ENCODE results near the gene EIF2B1. TPM values are rescaled to one million over a fixed set of nuclear protein-coding genes. Genes with fewer than 3 reads are reported as not detected.
"Not testable (repeated sequence)": the region's sequence is repeated elsewhere in the genome, so short reads cannot be mapped to it uniquely, and the experiment has no call there.

Gene EIF2B1
- total RNA-seq, 1 experiment from 2014 or later = 46.5 TPM

GRCh38 chr12:123608182-123608581 is 25.3 kb downstream of the EIF2B1 start (continued):
- TF ChIP-seq ZNF416 (CRISPR knock-in tag; IDR thresholded peaks at IDR 0.05) (no peak), TEAD1 (CRISPR knock-in tag; IDR thresholded peaks at IDR 0.05) (no peak)
- TF ChIP-seq, protein P1, sequence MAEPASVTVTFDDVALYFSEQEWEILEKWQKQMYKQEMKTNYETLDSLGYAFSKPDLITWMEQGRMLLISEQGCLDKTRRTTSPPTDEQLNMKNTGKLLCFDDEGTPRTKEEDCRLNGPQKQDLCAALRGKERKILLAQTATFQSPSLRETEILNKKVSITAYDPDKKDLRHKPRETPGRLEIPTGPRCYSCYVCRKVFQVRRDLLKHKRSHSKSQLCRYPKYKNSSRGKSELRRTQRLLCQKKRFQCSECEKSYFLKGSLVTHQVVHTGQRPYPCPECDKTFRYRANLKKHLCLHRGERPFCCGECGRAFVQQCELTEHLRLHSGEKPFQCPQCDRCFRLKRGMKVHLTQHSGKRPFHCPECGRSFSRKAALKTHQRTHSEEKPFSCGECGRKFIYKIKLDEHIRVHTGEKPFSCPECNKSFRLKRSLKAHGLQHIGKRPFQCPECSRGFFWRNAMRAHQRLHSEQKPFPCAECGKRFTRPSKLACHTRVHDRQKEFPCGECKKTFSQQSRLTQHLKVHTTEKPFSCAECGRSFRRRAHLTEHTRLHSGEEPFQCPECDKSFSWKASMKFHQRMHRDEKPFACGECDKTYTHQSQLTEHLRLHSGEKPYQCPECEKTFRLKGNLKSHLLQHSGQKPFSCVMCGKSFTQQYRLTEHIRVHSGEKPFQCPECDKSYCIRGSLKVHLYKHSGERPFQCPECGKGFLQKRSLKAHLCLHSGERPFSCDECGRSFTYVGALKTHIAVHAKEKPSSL (CRISPR knock-in tag; conservative IDR thresholded peaks at IDR 0.05) = no peak

DNA sequence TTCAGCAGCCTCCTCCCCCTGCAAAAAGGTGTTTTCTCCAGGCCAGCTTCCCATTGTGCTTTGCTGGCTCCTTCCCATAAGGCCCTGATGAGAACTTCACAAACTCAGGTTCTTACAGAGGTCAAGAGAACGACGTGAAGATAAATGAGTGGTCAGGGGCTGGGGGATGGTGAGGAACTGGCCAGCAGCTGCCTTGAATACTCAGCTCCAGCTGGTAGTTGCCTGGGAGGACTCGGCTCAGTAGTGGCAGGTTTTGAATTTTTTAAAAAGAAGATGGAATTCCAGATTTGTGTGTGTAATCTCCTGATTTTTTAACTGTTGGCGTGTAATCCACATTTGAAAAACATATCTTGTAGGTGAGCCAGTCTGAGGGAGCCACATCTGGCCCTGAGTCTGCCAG is 25.7 kb downstream of the EIF2B1 start:
- Mint-ChIP-seq H3K4me3 (no peak overlapping the region), H3K4me1 (peaks cover 5% of the 10 kb centered on the region), H3K27ac (no peak overlapping the region), H3K27me3 (ENCODE audit: low read depth) (no peaks in the 10 kb centered on the region), H3K36me3 (peaks cover 72% of the 10 kb centered on the region), H3K9me3 (no peaks in the 10 kb centered on the region)
- no peak for DNase-seq (ENCODE audit: low spot score)
- POLR2A ChIA-PET = no interaction called here
- no peak for TF ChIP-seq ZNF138 (CRISPR knock-in tag; conservative IDR thresholded peaks at IDR 0.05)
- TF ChIP-seq CREB1 (CRISPR knock-in tag; IDR thresholded peaks at IDR 0.05) = no peak
- TF ChIP-seq TCF7 (CRISPR knock-in tag; IDR thresholded peaks at IDR 0.05; ENCODE audit: low read depth) = no peak
- TF ChIP-seq, protein P2, sequence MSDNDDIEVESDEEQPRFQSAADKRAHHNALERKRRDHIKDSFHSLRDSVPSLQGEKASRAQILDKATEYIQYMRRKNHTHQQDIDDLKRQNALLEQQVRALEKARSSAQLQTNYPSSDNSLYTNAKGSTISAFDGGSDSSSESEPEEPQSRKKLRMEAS (CRISPR knock-in tag; IDR thresholded peaks at IDR 0.05) = no peak
- no peak for TF ChIP-seq SP1 (CRISPR knock-in tag; conservative IDR thresholded peaks at IDR 0.05)
- TF ChIP-seq, protein P1 (CRISPR knock-in tag; conservative IDR thresholded peaks at IDR 0.05) = no peak
- no peak for TF ChIP-seq HMGA2 (CRISPR knock-in tag; IDR thresholded peaks at IDR 0.05)
- TF ChIP-seq ZNF263 (CRISPR knock-in tag; IDR thresholded peaks at IDR 0.05; ENCODE audit: low read depth) = no peak
- TF ChIP-seq E2F1 (CRISPR knock-in tag; IDR thresholded peaks at IDR 0.05) = no peak
- TF ChIP-seq, protein P3, sequence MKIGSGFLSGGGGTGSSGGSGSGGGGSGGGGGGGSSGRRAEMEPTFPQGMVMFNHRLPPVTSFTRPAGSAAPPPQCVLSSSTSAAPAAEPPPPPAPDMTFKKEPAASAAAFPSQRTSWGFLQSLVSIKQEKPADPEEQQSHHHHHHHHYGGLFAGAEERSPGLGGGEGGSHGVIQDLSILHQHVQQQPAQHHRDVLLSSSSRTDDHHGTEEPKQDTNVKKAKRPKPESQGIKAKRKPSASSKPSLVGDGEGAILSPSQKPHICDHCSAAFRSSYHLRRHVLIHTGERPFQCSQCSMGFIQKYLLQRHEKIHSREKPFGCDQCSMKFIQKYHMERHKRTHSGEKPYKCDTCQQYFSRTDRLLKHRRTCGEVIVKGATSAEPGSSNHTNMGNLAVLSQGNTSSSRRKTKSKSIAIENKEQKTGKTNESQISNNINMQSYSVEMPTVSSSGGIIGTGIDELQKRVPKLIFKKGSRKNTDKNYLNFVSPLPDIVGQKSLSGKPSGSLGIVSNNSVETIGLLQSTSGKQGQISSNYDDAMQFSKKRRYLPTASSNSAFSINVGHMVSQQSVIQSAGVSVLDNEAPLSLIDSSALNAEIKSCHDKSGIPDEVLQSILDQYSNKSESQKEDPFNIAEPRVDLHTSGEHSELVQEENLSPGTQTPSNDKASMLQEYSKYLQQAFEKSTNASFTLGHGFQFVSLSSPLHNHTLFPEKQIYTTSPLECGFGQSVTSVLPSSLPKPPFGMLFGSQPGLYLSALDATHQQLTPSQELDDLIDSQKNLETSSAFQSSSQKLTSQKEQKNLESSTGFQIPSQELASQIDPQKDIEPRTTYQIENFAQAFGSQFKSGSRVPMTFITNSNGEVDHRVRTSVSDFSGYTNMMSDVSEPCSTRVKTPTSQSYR (CRISPR knock-in tag; IDR thresholded peaks at IDR 0.05) = no peak
- no peak for TF ChIP-seq TEAD1 (CRISPR knock-in tag; IDR thresholded peaks at IDR 0.05)
- TF ChIP-seq AFF4 (CRISPR knock-in tag; IDR thresholded peaks at IDR 0.05; ENCODE audit: borderline replicate concordance) = no peak
- TF ChIP-seq, protein P4, sequence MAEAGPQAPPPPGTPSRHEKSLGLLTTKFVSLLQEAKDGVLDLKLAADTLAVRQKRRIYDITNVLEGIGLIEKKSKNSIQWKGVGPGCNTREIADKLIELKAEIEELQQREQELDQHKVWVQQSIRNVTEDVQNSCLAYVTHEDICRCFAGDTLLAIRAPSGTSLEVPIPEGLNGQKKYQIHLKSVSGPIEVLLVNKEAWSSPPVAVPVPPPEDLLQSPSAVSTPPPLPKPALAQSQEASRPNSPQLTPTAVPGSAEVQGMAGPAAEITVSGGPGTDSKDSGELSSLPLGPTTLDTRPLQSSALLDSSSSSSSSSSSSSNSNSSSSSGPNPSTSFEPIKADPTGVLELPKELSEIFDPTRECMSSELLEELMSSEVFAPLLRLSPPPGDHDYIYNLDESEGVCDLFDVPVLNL (CRISPR knock-in tag; IDR thresholded peaks at IDR 0.05; ENCODE audit: borderline replicate concordance, low read depth) = no peak
- no peak for TF ChIP-seq HMGXB4 (CRISPR knock-in tag; IDR thresholded peaks at IDR 0.05)
- CTCF ChIA-PET = no interaction called here
- ATAC-seq = no peak

DNA sequence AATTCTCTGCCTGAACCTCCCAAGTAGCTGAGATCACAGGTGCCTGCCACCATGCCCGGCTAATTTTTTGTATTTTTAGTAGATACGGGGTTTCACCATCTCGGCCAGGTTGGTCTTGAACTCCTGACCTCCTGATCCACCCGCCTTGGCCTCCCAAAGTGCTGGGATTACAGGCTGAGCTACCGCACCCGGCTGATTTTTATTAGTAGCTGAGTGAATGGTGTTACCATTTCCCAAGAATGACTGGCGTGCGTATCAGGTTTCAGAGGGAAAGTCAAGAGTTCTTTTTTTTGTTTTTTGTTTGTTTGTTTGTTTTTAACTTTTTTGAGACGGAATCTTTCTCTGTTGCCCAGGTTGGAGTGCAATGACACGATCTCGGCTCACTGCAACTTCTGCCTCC is 30.0 kb downstream of the EIF2B1 start:
- ATAC-seq; H3K9me3 Mint-ChIP-seq; DNase-seq (ENCODE audit: low spot score); H3K27me3 Mint-ChIP-seq (ENCODE audit: low read depth); H3K27ac Mint-ChIP-seq: not testable (repeated sequence)
- CTCF ChIA-PET = interaction anchor here (1.2 kb wide), 1 partner anchor 22 kb away, joined by 3 read pairs; no protein-coding TSS in a partner anchor
- Mint-ChIP-seq H3K36me3 (peaks cover 37% of the 10 kb centered on the region), H3K4me3 (peak overlapping the region; percentile 83), H3K4me1 (peaks cover 11% of the 10 kb centered on the region)
- POLR2A ChIA-PET = interaction anchor here (0.6 kb wide), 1 partner anchor 1400 kb away, joined by 4 read pairs; the partner anchor contains the start of gene B3GNT4

All from WTC11 (cell line).